Measurements from ENCODE around the gene NCAPG.
"Not testable (repeated sequence)": the region's sequence is repeated elsewhere in the genome, so short reads cannot be mapped to it uniquely, and the experiment has no call there.

The NCAPG gene

DNA sequence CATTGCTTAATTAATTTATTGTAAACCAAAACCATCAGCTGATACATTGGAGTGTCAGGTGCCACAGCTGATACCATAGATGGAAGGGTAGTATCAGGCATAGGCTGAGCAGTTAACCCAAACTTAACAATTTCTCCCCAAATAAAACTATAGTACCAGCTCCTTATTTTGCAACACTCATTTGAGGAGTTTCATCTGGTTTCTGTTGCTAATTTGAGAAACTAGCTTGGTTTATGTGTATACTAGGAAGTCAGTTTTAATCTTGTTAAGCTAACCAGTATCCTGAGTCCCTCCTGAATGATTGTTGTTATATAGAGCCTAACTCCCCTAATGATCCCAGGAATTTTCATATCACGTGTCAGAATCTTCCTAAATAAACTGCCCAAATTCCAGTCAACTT is 13.0 kb upstream of the NCAPG start:
- no peak for DNase-seq (ENCODE audit: low read depth)

GRCh38 chr4:17805580-17806155 is 5.1 kb upstream of the NCAPG start:
- DNase-seq (ENCODE audit: low read depth), result no peak

DNA sequence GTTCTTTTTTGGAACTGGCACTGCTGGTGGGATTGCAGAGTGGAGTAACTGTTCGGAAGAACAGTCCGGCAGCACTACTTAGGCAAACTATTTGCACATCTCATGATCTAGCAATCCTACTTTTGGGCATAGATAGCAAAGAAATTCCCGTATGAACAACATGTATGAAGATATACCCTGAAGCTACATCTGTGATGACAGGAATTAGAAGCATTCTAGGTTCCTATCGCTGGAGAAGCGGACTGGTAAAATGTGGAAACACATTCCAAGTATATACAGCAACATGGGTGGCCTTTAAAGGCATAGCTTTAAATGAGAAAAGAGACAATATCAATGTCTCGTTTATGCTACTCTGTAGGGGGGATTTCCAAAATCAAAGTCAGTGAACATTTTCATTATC is 3.3 kb upstream of the NCAPG start:
- peak; percentile 30 for DNase-seq (ENCODE audit: low read depth)

DNA sequence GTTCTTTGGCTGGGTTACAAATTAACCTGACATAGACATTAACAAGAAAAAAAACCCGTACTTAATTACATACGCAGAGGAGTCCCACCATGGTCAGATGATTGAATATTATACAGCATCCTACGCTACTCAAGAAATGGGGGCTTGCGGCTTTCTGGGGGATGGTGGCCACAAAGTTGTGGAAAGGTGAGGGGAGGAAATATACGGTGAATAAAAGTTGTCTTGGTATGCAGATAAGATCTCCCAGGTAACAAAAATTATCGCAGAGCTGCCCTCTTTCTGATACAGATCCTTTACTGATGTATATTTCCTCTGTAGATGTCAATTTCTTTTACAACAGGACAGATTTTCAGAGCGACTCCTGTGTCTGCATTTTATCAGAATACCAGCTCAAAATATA is 1.1 kb upstream of the NCAPG start:
- no peak for DNase-seq (ENCODE audit: low read depth)

DNA sequence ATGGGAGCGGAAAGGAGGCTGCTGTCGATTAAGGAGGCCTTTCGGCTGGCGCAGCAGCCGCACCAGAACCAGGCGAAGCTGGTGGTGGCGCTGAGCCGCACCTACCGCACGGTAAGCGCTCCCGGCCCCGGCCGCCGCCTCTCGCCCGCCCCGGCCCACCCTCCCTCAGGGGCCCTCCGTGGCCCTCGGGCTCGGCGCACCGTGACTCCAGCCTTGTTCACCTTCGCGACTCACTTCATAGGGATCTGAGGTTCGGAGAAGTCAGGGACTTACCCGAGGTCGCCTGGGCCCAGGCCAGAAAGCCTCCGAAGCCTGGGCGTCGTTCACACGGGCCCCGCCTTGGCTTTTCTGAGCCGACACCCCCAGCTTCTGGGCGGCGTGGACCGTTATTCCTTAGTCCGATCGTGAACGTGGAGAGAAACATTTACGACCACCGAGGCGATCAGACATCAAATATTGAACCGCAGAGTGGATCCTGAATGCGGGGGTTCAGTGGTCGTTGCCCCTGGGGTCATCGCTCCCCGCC is 362 bp downstream of the NCAPG start:
- DNase-seq (ENCODE audit: low read depth), result peak; percentile 36

DNA sequence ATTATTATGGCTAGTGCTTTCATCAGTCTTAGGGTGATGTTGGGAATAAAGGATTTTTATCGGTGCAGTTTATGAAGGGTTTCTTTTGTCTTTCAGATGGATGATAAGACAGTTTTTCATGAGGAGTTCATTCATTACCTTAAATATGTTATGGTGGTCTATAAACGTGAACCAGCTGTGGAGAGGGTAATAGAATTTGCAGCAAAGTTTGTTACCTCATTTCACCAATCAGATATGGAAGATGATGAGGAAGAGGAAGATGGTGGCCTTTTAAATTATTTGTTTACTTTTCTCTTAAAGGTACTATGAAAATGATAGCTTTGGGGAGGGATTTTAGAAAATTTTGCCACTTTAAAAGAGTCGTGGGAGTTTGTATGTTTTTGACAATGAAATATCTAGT is 1.3 kb downstream of the NCAPG start:
- DNase-seq (ENCODE audit: low read depth), result no peak

GRCh38 chr4:17812801-17813200 is 2.0 kb downstream of the NCAPG start:
- DNase-seq (ENCODE audit: low read depth), result no peak

- peak; percentile 50 for DNase-seq (ENCODE audit: low read depth)
Measured at GRCh38 chr4:17814140-17814539, 3.4 kb downstream of the NCAPG start.

GRCh38 chr4:17816142-17816541 is 5.4 kb downstream of the NCAPG start:
- DNase-seq (ENCODE audit: low read depth), result no peak

- DNase-seq (ENCODE audit: low read depth), result peak; percentile 82
Measured at GRCh38 chr4:17817027-17817426, 6.2 kb downstream of the NCAPG start.

DNA sequence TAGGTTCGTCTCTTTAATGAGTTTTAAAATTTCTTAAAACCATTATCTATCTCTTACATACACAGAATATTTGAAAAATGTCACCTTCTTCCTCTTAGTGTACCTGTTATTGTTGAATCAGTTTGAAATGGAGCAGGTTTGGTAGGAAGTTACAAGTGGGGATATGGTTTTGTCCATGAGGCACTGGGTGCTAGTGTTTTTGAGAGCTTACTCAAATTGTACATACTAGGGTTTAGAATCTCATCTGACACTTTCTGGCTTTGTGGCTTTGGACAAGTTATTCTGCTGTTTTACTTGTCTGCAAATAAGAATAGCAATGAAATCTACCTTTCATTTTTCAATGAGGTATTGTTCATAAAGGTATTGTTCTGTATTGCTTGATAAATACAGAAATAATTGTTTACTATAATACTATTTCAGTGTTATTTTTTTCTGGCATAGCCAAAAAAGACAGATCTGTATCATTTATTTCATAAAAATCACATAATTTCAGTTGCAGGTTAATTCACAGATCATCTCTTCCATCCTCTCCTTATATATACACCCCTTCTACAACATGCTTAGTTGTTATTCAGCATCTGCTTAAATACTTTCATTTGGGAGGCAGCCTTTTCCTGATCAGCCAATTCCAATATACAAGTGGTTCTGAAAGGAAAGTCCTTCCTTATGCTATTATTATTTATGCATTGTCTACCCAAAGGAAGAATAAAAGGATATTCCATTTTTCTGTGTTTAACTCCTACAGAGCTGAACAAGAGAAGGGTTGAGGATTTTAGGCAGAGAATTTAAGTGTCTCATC is 13.3 kb downstream of the NCAPG start:
- DNase-seq (ENCODE audit: low read depth), result no peak

DNA sequence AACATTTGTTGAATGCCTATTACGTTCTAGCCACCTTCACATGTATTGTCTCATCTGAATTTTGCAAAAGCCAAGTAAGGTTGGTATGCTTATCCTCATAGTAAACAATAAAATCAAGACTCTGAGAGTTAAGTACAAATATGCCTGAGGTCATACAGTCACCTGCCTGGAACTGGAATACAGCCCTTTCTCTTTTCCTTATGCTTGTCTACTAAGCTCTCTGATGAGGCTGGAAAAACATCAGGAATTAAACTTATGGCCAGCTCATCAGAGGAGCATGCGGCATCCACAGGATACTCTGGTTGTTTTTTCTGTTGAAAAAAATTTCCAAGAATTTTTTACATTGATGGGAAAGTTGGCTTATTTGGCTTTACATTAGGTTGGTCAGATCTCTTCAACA is 35.5 kb downstream of the NCAPG start:
- DNase-seq (ENCODE audit: low read depth), result peak; percentile 25

GRCh38 chr4:17850295-17850694 is 39.5 kb downstream of the NCAPG start:
- not testable (repeated sequence) for DNase-seq (ENCODE audit: low read depth)

DNA sequence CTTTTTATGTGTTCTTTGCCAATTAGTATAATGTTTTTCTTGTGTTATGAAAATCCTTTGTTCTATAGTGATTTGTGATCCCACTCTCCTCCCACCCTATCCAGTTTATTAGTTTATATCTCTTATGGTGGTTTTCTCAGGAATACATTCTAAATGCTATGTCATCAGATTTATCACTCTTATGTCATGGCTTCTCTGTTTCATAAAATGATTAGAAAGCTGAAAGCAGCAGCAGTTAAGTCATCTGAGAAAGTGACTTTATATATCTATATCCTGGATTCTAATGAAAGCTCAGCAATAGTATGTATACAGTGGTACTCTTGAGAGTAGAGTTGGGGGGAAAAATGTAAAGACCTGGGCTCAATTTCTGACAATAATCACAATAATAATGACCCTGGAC is 41.2 kb downstream of the NCAPG start:
- DNase-seq (ENCODE audit: low read depth), result no peak

DNA sequence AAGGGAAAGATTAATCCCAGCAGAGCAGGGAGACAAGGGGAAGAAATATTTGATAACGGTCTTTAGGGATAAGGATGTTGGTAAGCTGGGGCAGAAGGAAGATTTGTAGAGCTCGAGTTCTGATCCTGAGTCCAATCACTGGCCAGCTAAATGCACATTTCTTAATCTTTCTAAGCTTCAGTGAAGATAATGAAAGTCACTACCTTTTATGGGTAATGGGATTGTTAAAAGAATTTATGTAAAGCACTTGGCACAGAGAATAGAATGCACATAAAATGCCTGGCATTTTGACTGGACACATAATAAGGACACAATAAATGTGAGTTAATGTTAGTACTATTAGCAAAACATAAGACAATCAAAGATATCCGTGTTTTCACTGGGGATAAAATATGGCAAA is 43.3 kb downstream of the NCAPG start:
- no peak for DNase-seq (ENCODE audit: low read depth)

DNA sequence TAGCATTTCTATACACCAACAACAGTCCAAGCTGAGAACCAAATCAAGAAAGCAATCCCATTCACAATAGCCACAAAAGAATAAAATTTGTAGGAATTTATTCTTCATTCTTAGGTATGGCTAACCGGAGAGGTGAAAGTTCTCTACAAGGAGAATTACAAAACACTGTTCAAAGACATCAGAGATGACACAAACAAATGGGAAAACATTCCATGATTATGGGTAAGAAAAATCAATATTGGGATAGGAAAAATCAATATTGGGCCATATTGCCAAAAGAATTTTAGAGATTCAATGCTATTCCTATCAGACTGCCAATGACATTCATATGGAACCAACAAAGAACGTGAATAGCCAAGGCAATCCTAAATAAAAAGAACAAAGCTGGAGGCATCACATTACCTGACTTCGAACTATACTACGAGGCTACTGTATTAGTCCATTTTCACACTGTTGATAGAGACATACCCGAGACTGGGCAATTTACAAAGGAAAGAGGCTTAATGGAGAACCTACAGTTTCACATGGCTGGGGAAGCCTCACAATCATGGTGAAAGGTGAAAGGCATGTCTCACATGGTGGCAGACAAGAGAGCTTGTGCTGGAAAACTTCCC is 49.1 kb downstream of the NCAPG start:
- no peak for DNase-seq (ENCODE audit: low read depth)

GRCh38 chr4:17861906-17862305 is 51.1 kb downstream of the NCAPG start:
- DNase-seq (ENCODE audit: low read depth), result not testable (repeated sequence)

GRCh38 chr4:17865866-17866363 is 55.1 kb downstream of the NCAPG start:
- DNase-seq (ENCODE audit: low read depth), result no peak

GRCh38 chr4:17866810-17867209 is 56.0 kb downstream of the NCAPG start:
- no peak for DNase-seq (ENCODE audit: low read depth)

GRCh38 chr4:17867276-17867675 is 56.5 kb downstream of the NCAPG start:
- DNase-seq (ENCODE audit: low read depth), result no peak

DNA sequence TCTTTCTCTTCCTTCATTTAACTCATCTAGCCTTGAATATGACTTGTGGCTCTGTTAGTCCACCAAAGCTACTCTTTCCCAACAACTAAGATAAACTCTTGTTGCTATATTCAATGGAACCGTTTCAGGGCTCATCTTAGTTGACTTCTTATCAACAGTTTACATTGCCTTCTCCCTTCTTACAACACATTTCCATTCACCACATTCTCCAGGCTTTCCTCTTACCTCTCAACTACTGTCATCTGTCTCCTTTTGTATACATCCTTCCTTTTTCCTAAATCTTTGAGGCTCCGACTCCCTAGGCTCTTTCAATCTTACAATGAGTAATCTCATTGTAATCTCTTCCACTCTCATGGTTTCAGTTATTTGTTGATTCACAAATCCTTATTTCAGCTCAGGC is 58.5 kb downstream of the NCAPG start:
- peak; percentile 9 for DNase-seq (ENCODE audit: low read depth)

DNA sequence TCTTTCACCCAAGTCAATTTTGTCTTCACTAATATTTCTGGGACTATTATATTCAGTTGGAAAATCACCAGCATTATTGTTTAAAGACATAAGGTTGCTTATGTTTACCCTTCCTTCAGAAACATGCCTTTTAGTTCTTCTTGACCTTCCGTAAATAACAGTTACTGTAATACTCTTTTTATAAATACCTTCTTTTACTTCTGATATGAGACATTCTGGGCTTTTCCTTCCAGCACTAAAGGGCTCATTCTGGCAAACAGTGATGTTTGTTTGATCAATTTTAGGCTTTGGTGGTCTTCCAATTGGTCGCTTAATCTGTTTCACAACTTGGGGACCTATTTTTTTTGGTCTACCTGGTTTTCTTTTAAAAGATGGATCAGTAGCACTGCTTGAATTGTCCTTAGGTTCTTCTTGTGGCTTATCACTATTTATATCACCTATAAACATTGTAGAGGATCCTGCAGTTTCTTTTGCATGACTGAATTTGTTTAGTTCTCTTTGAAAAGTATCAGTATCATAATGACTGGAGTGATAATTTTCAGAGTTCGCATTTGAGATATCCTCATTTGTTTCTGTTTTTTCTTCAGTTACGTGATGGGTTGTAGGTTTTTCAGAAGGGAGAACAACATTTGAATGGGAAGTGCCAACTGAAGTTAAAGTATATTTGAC is 64.8 kb downstream of the NCAPG start:
- no peak for DNase-seq (ENCODE audit: low read depth)
